AG04450 (cell line): ENCODE measurements around the gene NOTCH4. TPM values are rescaled to one million over a fixed set of nuclear protein-coding genes. Genes with fewer than 3 reads are reported as not detected.

Experiments
- CTCF ChIA-PET: fragments of 300-600, 350-600 bp; formaldehyde crosslinking; extraction: SDS; loops from one replicate; lab custom pipeline; 2022; ENCODE audit warnings: antibody characterized with exemption, inconsistent platforms; lab: Charles Lee
- POLR2A ChIA-PET: fragments of 350-600 bp; formaldehyde crosslinking; extraction: SDS; loops from one replicate; lab custom pipeline; 2021; ENCODE audit warnings: antibody characterized with exemption, inconsistent platforms; lab: Yijun Ruan, JAX
- DNase-seq: peaks from one replicate; pipeline ENCODE4 v3.0.0-alpha.2; 2011; ENCODE audit warnings: low read depth, low spot score
- H3K27ac ChIP-seq: one replicate; pipeline ENCODE4 v1.5.1; 2012; ENCODE audit warnings: low read depth, low read length, control low read depth
- H3K27me3 ChIP-seq: one replicate; pipeline ENCODE4 v1.6.0; 2012; ENCODE audit warnings: low read length; ENCODE audit not compliant: control insufficient read depth, insufficient read depth
- H3K4me3 ChIP-seq: 2 replicates; pipeline ENCODE4 v1.5.1; 2011; ENCODE audit warnings: mild to moderate bottlenecking, low read depth, low read length, control low read depth
- H3K9me3 ChIP-seq: 2 replicates; pipeline ENCODE4 v1.5.1; 2012; ENCODE audit warnings: low read length; ENCODE audit not compliant: control insufficient read depth, insufficient read depth
- CTCF ChIP-seq: IDR thresholded peaks from 2 replicates; pipeline ENCODE4 v1.5.1; 2011; ENCODE audit warnings: low read depth, low read length, control low read depth, inconsistent platforms
- polyA plus RNA-seq: library from polyadenylated mRNA; depleted of rRNA; stranded (reverse); fragments of >200 nt; gene quantifications from 2 replicates; pipeline ENCODE4 v1.2.3, GENCODE V29; 2011; rRNA removed
- small RNA-seq: library from RNA; depleted of rRNA; stranded (forward); fragments of <200 nt; gene quantifications from one replicate; pipeline ENCODE3, GENCODE V24; 2012; ENCODE audit warnings: low read depth; ENCODE audit not compliant: insufficient read length

The NOTCH4 gene
- polyA plus RNA-seq, 1 experiment = 0.55 TPM

GRCh38 chr6:32147401-32148132 is 76.3 kb downstream of the NOTCH4 start:
- CTCF ChIA-PET = interaction anchor here (1.2 kb wide), 1 partner anchor 9 kb away, joined by 3 read pairs; no protein-coding TSS in a partner anchor
- POLR2A ChIA-PET = interaction anchor here (1.4 kb wide), 1 partner anchor 12 kb away, joined by 5 read pairs; no protein-coding TSS in a partner anchor
- peaks cover 42% of the 10 kb centered on the region for H3K27me3 ChIP-seq
- H3K9me3 ChIP-seq = peaks cover 13% of the 10 kb centered on the region
- TF ChIP-seq CTCF = no peak
- H3K4me3 ChIP-seq = no peak overlapping the region
- no peak overlapping the region for H3K27ac ChIP-seq
- DNase-seq = no peak

GRCh38 chr6:32146687-32147086 is 77.2 kb downstream of the NOTCH4 start:
- Histone ChIP-seq H3K4me3 (no peak overlapping the region), H3K9me3 (peaks cover 13% of the 10 kb centered on the region), H3K27me3 (peaks cover 46% of the 10 kb centered on the region), H3K27ac (no peak overlapping the region)
- no peak for TF ChIP-seq CTCF
- DNase-seq = no peak
- POLR2A ChIA-PET = interaction anchor here (1.4 kb wide), 1 partner anchor 11 kb away, joined by 5 read pairs; no protein-coding TSS in a partner anchor
- CTCF ChIA-PET = interaction anchor here (1.1 kb wide), 2 partner anchors 28 to 49 kb away, joined by 3 read pairs; no protein-coding TSS in a partner anchor

GRCh38 chr6:32146287-32146686 is 77.6 kb downstream of the NOTCH4 start:
- Histone ChIP-seq H3K9me3 (peaks cover 13% of the 10 kb centered on the region), H3K4me3 (no peak overlapping the region), H3K27ac (no peak overlapping the region), H3K27me3 (peaks cover 46% of the 10 kb centered on the region)
- CTCF ChIA-PET = interaction anchor here (1.1 kb wide), 2 partner anchors 27 to 49 kb away, joined by 3 read pairs; no protein-coding TSS in a partner anchor
- POLR2A ChIA-PET = interaction anchor here (1.4 kb wide), 1 partner anchor 10 kb away, joined by 5 read pairs; no protein-coding TSS in a partner anchor
- no peak for TF ChIP-seq CTCF
- DNase-seq = no peak

Small RNA genes lying within 50 kb of the gene (small RNA-seq; reads per million reads assigned to genes)
- gene AL662884.1 (not detected), gene MIR6833 (not detected)

Other genes starting within 250 kb of the NOTCH4 start
- gene C4A, start 242.0 kb downstream of the NOTCH4 start, polyA plus RNA-seq = 7.5 and 7.6 TPM in 2 replicates
- 5.8 and 7.8 TPM in 2 replicates for gene C4B, start 209.3 kb downstream of the NOTCH4 start, polyA plus RNA-seq
- 0.05 and 0.06 TPM in 2 replicates for gene CYP21A2, start 185.7 kb downstream of the NOTCH4 start, polyA plus RNA-seq
- 0.25 and 0.35 TPM in 2 replicates for gene TNXB, start 114.7 kb downstream of the NOTCH4 start, polyA plus RNA-seq
- 39.2 and 60.0 TPM in 2 replicates for gene ATF6B, start 95.8 kb downstream of the NOTCH4 start, polyA plus RNA-seq
- gene FKBPL, start 93.8 kb downstream of the NOTCH4 start, polyA plus RNA-seq = 3.1 and 3.8 TPM in 2 replicates
- 0.27 and 0.47 TPM in 2 replicates for gene PRRT1, start 72.1 kb downstream of the NOTCH4 start, polyA plus RNA-seq
- gene PPT2, start 69.9 kb downstream of the NOTCH4 start, polyA plus RNA-seq = 12.6 and 14.1 TPM in 2 replicates
- gene EGFL8, start 59.5 kb downstream of the NOTCH4 start, polyA plus RNA-seq = 2.5 and 2.8 TPM in 2 replicates
- gene AGPAT1, start 48.0 kb downstream of the NOTCH4 start, polyA plus RNA-seq = 97.1 and 116 TPM in 2 replicates
- gene RNF5, start 45.7 kb downstream of the NOTCH4 start, polyA plus RNA-seq = 33.3 TPM in 2 replicates
- gene AGER, start 39.8 kb downstream of the NOTCH4 start, polyA plus RNA-seq = 2.4 and 2.6 TPM in 2 replicates
- 56.5 and 59.2 TPM in 2 replicates for gene PBX2, start 33.9 kb downstream of the NOTCH4 start, polyA plus RNA-seq
- 4.7 and 6.0 TPM in 2 replicates for gene GPSM3, start 31.4 kb downstream of the NOTCH4 start, polyA plus RNA-seq
- not detected in 2 replicates for gene TSBP1, start 147.8 kb upstream of the NOTCH4 start, polyA plus RNA-seq
- not detected in 2 replicates for gene BTNL2, start 183.1 kb upstream of the NOTCH4 start, polyA plus RNA-seq
- gene HLA-DRA, start 215.8 kb upstream of the NOTCH4 start, polyA plus RNA-seq = not detected in 2 replicates